Subcutaneous adipose tissue (tissue), 4 donors: ENCODE results near the gene ZNF652. TPM values are rescaled to one million over a fixed set of nuclear protein-coding genes. Genes with fewer than 3 reads are reported as not detected.

Experiments used
- CTCF ChIP-seq: fragments of 450-650 bp; IDR thresholded peaks from one replicate; pipeline ENCODE4 v1.5.1; 2016; ENCODE audit warnings: low read depth, mild to moderate bottlenecking, control low read depth, antibody characterized with exemption, moderate library complexity
- total RNA-seq, 4 donors: library from RNA; depleted of rRNA; stranded (reverse); fragments of >200 nt; gene quantifications; one replicate each; pipeline ENCODE4 v1.1.0, GENCODE V29; 2016

The ZNF652 gene
- total RNA-seq, 4 donors from 2014 or later: 32.1 to 52.0 (median 34.5) TPM

GRCh38 chr17:49373115-49373514 is 11.1 kb upstream of the ZNF652 start:
- TF ChIP-seq CTCF: no peak

- no peak for TF ChIP-seq CTCF
Measured at GRCh38 chr17:49372425-49372824, 10.4 kb upstream of the ZNF652 start.

GRCh38 chr17:49370971-49371834 is 9.2 kb upstream of the ZNF652 start:
- no peak for TF ChIP-seq CTCF

- no peak for TF ChIP-seq CTCF
Measured at GRCh38 chr17:49369760-49370159, 7.7 kb upstream of the ZNF652 start.

- TF ChIP-seq CTCF: no peak
Measured at GRCh38 chr17:49369089-49369488, 7.0 kb upstream of the ZNF652 start.

GRCh38 chr17:49365667-49366066 is 3.6 kb upstream of the ZNF652 start:
- TF ChIP-seq CTCF: no peak

- no peak for TF ChIP-seq CTCF
Measured at GRCh38 chr17:49364119-49364518, 2.1 kb upstream of the ZNF652 start.
